Thyroid gland (tissue), 4 donors: ENCODE measurements around the gene JAG1. TPM values are rescaled to one million over a fixed set of nuclear protein-coding genes. Genes with fewer than 3 reads are reported as not detected.

Experiments
- DNase-seq, 2 donors: peaks; one replicate each; pipeline ENCODE4 v3.0.0-alpha.2; 2019
- H3K27ac ChIP-seq, 3 donors: fragments of 200-600 bp; sonication (generic); 1 replicate in 2 of 3; 2 replicates in 1 of 3; pipeline ENCODE4 v1.5.1; 2016 to 2019; ENCODE audit warnings: mild to moderate bottlenecking in 1 of 3, moderate library complexity in 1 of 3
- H3K27me3 ChIP-seq: fragments of 200-600 bp; sonication (generic); one replicate; pipeline ENCODE4 v1.5.1; 2019
- H3K36me3 ChIP-seq, 2 donors: fragments of 200-600 bp; sonication (generic); one replicate each; pipeline ENCODE4 v1.5.1; 2016 to 2019
- H3K4me1 ChIP-seq, 2 donors: fragments of 200-600 bp; sonication (generic); one replicate each; pipeline ENCODE4 v1.5.1; 2017 to 2019
- H3K4me3 ChIP-seq, 3 donors: fragments of 200-600 bp; sonication (generic); replicated peaks in 1 of 3; 1 replicate in 2 of 3; 2 replicates in 1 of 3; pipeline ENCODE4 v1.5.1; 2016; ENCODE audit warnings: mild to moderate bottlenecking in 1 of 3
- H3K9me3 ChIP-seq: fragments of 200-600 bp; sonication (generic); one replicate; pipeline ENCODE4 v1.5.1; 2017
- POLR2A ChIP-seq, 2 donors: fragments of 450-650 bp; IDR thresholded peaks; one replicate each; pipeline ENCODE4 v1.6.1; 2017; ENCODE audit warnings: antibody characterized with exemption in 2 of 2, mild to moderate bottlenecking in 2 of 2, moderate library complexity in 1 of 2
- WGBS, 2 donors: methylation state at CpG; one replicate each; pipeline ENCODE4 v1.1.5; 2017; 5-methylcytosine and 5-hydroxymethylcytosine counted together
- intact Hi-C: fragments of 100-400 bp; cut with DNase I; formaldehyde crosslinking; loops from one replicate; pipeline ENCODE4 v1.15.1; 2023
- total RNA-seq, 4 donors: library from RNA; depleted of rRNA; stranded (reverse); fragments of >200 nt; gene quantifications; one replicate each; pipeline ENCODE4 v1.2.3, GENCODE V29; 2016
- TF ChIP-seq, protein P1 (sequence below), 6 experiments: fragments of 200-600 bp in 3 of 6; fragments of 450-650 bp in 3 of 6; sonication (generic) in 3 of 6; IDR thresholded peaks; one replicate each; pipeline ENCODE4 v1.5.1; 2016 to 2019; ENCODE audit warnings: antibody characterized with exemption in 6 of 6, mild to moderate bottlenecking in 2 of 6, inconsistent platforms in 1 of 6, moderate library complexity in 1 of 6

JAG1 gene
- total RNA-seq, 4 donors from 2014 or later, result 41.2 to 67.9 (median 46.2) TPM

DNA sequence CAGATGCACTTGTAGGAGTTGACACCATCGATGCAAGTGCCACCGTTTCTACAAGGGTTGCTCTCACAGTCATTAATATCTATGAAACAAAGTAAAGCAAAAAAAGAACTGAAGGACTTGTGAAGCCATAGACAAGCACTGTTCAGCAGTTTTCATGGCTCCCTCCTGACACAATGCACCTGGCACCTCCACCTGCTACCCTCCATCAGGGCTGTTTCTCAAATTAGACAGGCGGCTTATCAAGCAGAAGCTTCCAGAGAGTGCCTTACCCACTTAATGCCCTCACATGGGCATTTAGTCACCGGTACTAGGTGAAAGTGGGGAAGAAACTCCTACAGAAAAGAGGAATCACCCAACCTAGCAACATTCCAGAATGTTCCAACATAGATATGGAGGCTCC, 27.8 kb downstream of the JAG1 start:
- Histone ChIP-seq H3K36me3 (peaks cover 84 to 94% of the 10 kb centered on the region in 2 donors), H3K27me3 (no peaks in the 10 kb centered on the region), H3K4me1 (peaks cover 4 to 30% of the 10 kb centered on the region in 2 donors), H3K9me3 (no peaks in the 10 kb centered on the region), H3K27ac (peak overlapping the region in 1 of 3 donors; percentile 21), H3K4me3 (no peak overlapping the region)
- TF ChIP-seq POLR2A (IDR thresholded peaks at IDR 0.05), result no peak
- TF ChIP-seq, protein P1, sequence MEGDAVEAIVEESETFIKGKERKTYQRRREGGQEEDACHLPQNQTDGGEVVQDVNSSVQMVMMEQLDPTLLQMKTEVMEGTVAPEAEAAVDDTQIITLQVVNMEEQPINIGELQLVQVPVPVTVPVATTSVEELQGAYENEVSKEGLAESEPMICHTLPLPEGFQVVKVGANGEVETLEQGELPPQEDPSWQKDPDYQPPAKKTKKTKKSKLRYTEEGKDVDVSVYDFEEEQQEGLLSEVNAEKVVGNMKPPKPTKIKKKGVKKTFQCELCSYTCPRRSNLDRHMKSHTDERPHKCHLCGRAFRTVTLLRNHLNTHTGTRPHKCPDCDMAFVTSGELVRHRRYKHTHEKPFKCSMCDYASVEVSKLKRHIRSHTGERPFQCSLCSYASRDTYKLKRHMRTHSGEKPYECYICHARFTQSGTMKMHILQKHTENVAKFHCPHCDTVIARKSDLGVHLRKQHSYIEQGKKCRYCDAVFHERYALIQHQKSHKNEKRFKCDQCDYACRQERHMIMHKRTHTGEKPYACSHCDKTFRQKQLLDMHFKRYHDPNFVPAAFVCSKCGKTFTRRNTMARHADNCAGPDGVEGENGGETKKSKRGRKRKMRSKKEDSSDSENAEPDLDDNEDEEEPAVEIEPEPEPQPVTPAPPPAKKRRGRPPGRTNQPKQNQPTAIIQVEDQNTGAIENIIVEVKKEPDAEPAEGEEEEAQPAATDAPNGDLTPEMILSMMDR (IDR thresholded peaks at IDR 0.05), result no peak
- intact Hi-C loops, result no loop called here
- WGBS, 2 donors, result 83 to 93% methylated on average over 4 of the region's 4 CpGs
- DNase-seq, result no peak

DNA sequence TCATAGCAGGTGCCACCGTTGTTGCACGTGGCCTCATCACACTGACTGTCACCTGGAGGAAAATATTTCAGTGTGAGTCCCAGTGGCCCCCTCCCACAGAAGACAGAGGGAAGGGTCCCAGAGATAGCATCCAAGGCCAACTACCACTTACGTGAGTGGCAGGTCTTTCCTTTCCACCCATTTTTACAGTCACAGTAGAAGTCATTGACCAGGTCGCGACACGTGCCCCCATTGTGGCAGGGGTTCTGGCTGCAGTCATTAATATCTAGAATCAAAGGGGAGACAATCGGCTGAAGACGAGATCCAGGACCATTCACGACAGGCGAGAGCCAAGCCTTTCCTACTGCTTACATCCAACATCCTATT, 28.6 kb downstream of the JAG1 start:
- Histone ChIP-seq H3K36me3 (peaks cover 92 to 94% of the 10 kb centered on the region in 2 donors), H3K27ac (no peak overlapping the region), H3K9me3 (no peaks in the 10 kb centered on the region), H3K27me3 (no peaks in the 10 kb centered on the region), H3K4me3 (no peak overlapping the region), H3K4me1 (peaks cover 4 to 22% of the 10 kb centered on the region in 2 donors)
- TF ChIP-seq, protein P1 (IDR thresholded peaks at IDR 0.05), result no peak
- no peak for TF ChIP-seq POLR2A (IDR thresholded peaks at IDR 0.05)
- DNase-seq, result no peak
- intact Hi-C loops, result no loop called here
- WGBS, 2 donors, result 88 to 94% methylated on average over 10 of the region's 10 CpGs

DNA sequence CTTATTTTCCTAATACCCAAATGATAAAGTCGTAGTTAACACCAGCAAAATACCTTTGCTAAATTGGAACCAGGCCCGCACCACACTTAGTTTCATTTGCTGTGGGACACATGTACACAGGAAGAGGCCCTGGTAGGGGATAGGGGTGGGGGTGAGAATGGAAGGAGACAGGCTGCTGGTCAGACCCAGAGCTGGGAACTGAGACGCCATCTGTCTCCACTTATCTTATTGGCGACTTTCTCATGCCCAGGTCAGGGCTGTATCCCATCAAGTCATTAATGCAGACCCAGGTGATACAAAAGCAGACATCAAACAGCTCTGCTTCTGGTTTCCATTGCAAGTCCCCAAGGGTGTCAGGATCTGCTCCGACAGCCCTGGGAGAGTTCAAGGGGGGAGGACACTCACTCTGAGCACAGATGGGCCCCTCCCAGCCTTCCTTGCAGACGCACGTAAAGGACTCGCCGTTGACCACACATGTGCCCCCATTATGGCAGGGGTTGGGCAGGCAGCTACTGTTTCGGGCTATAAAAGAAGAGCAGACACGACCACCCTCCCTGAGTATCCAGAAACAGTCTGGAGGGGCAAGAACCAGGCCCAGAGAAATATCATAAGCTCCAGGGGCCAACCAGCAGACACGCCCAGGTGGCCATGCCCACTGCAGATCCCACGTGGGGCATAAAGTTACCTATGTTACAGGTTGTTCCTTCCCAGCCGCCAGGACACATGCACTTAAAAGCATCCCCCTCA, 29.2 kb downstream of the JAG1 start:
- no peak for DNase-seq
- Histone ChIP-seq H3K36me3 (peaks cover 94 to 96% of the 10 kb centered on the region in 2 donors), H3K4me1 (peaks cover 4 to 20% of the 10 kb centered on the region in 2 donors), H3K9me3 (no peaks in the 10 kb centered on the region), H3K27me3 (no peaks in the 10 kb centered on the region), H3K4me3 (no peak overlapping the region), H3K27ac (peak overlapping the region in 2 of 3 donors; percentile 14 to 58)
- TF ChIP-seq, protein P1 (IDR thresholded peaks at IDR 0.05), result no peak
- TF ChIP-seq POLR2A (IDR thresholded peaks at IDR 0.05), result no peak
- 81 to 88% methylated on average over 11 to 13 of the region's 14 CpGs for WGBS, 2 donors
- intact Hi-C loops, result no loop called here

DNA sequence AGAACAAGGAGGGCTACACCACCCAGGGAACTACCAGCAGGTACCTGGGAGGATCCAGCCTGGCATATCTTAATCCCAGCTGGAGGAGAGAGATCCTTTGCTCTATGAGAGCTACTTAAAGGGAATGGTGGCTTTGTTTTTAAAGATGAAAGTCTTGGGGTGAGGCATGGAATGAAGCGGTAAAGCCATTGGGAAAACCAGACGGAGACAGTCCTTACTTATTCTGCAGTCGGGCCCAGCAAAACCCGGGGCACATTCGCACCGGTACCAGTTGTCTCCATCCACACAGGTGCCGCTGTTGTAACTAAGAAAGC, 30.3 kb downstream of the JAG1 start:
- peak overlapping the region in 2 of 3 donors; percentile 19 to 58 for H3K27ac ChIP-seq
- H3K4me3 ChIP-seq, result no peak overlapping the region

More for the DNA sequence above, 30.3 kb downstream of the JAG1 start:
- no peak for DNase-seq
- Histone ChIP-seq H3K36me3 (peaks cover 93 to 94% of the 10 kb centered on the region in 2 donors), H3K4me1 (peaks cover 4 to 20% of the 10 kb centered on the region in 2 donors), H3K27me3 (no peaks in the 10 kb centered on the region), H3K9me3 (no peaks in the 10 kb centered on the region)
- TF ChIP-seq, protein P1 (IDR thresholded peaks at IDR 0.05), result no peak
- no peak for TF ChIP-seq POLR2A (IDR thresholded peaks at IDR 0.05)
- 96 to 98% methylated on average over 7 of the region's 7 CpGs for WGBS, 2 donors
- intact Hi-C loops, result no loop called here
